IPS-NIHi11 (cell line): ENCODE data around the gene PSPN.

Experiments
- DNase-seq: peaks from one replicate; pipeline ENCODE4 v3.0.0; 2012; ENCODE audit warnings: mixed read lengths, low spot score

PSPN gene

GRCh38 chr19:6325614-6326013 lies 50.1 kb downstream of the PSPN start:
- DNase-seq: no peak
